HepG2 (cell line): ENCODE measurements around the gene OSCP1. TPM values are rescaled to one million over a fixed set of nuclear protein-coding genes. Genes with fewer than 3 reads are reported as not detected.
A peak's percentile ranks its signal among the peaks of the same experiment; 100 is the strongest.

ENCODE experiments used
- ARNT2 ChIP-seq: sonication (generic); formaldehyde crosslinking; IDR thresholded peaks from 2 replicates; pipeline ENCODE4 v1.8.0; 2022; ENCODE audit warnings: mild to moderate bottlenecking, low read depth, missing genetic modification reagents, moderate library complexity
- ARNTL ChIP-seq: sonication (generic); formaldehyde crosslinking; IDR thresholded peaks from 2 replicates; pipeline ENCODE4 v1.4.0; 2020; ENCODE audit warnings: mild to moderate bottlenecking, missing genetic modification reagents
- GPN1 ChIP-seq: sonication (generic); formaldehyde crosslinking; IDR thresholded peaks from 2 replicates; pipeline ENCODE4 v1.5.1; 2020; ENCODE audit warnings: missing genetic modification reagents, borderline replicate concordance
- HDAC1 ChIP-seq: sonication (generic); formaldehyde crosslinking; IDR thresholded peaks from 2 replicates; pipeline ENCODE4 v1.5.1; 2020; ENCODE audit warnings: mild to moderate bottlenecking, missing genetic modification reagents
- HDAC6 ChIP-seq: fragments of 200-600 bp; sonication (generic); IDR thresholded peaks from 2 replicates; pipeline ENCODE4 v1.7.0; 2017; ENCODE audit warnings: mild to moderate bottlenecking, antibody characterized with exemption, low read length, low read depth
- HNRNPK ChIP-seq: fragments of 200-400 bp; formaldehyde crosslinking; IDR thresholded peaks from 2 replicates; pipeline ENCODE4 v1.6.1; 2018; ENCODE audit warnings: low read length, low read depth, moderate library complexity, mild to moderate bottlenecking; ENCODE audit not compliant: poor library complexity, severe bottlenecking
- JDP2 ChIP-seq: sonication (generic); formaldehyde crosslinking; IDR thresholded peaks from 2 replicates; pipeline ENCODE4 v1.8.1; 2022; ENCODE audit warnings: missing genetic modification reagents, borderline replicate concordance
- KAT8 ChIP-seq: IDR thresholded peaks from 2 replicates; pipeline ENCODE4 v1.6.1; 2016; ENCODE audit warnings: missing genetic modification reagents, missing compliant biosample characterization
- MXI1 ChIP-seq: IDR thresholded peaks from 3 replicates; pipeline ENCODE4 v1.6.1; 2012; ENCODE audit warnings: low read depth, low read length, inconsistent platforms, borderline replicate concordance
- NFIC ChIP-seq: IDR thresholded peaks from 2 replicates; pipeline ENCODE4 v1.6.1; 2012; ENCODE audit warnings: mild to moderate bottlenecking, low read length, inconsistent platforms
- PAF1 ChIP-seq: IDR thresholded peaks from 2 replicates; pipeline ENCODE4 v1.6.1; 2016; ENCODE audit warnings: missing genetic modification reagents, missing compliant biosample characterization
- RARA ChIP-seq: IDR thresholded peaks from 2 replicates; pipeline ENCODE4 v1.6.1; 2016; ENCODE audit warnings: missing genetic modification reagents, missing compliant biosample characterization
- RNF2 ChIP-seq: fragments of 450-650 bp; conservative IDR thresholded peaks from 2 replicates; pipeline ENCODE4 v1.6.1; 2016; ENCODE audit warnings: low read depth
- TEF ChIP-seq: sonication (generic); formaldehyde crosslinking; IDR thresholded peaks from 2 replicates; pipeline ENCODE4 v1.5.0; 2020; ENCODE audit warnings: missing genetic modification reagents
- TP53 ChIP-seq: sonication (generic); formaldehyde crosslinking; conservative IDR thresholded peaks from 2 replicates; pipeline ENCODE4 v1.4.0; 2020; ENCODE audit warnings: missing genetic modification reagents
- ZBTB33 ChIP-seq: sonication (generic); formaldehyde crosslinking; IDR thresholded peaks from 2 replicates; pipeline ENCODE4 v1.4.0; 2020; ENCODE audit warnings: missing genetic modification reagents
- ZBTB7B ChIP-seq: sonication (generic); formaldehyde crosslinking; IDR thresholded peaks from 2 replicates; pipeline ENCODE4 v1.4.0; 2020; ENCODE audit warnings: missing genetic modification reagents
- ZNF143 ChIP-seq: sonication (generic); formaldehyde crosslinking; IDR thresholded peaks from 2 replicates; pipeline ENCODE4 v1.4.0; 2020; ENCODE audit warnings: missing genetic modification reagents
- ZNF275 ChIP-seq: sonication (generic); formaldehyde crosslinking; IDR thresholded peaks from 2 replicates; pipeline ENCODE4 v1.8.0; 2022; ENCODE audit warnings: missing genetic modification reagents, mild to moderate bottlenecking, inconsistent platforms, borderline replicate concordance
- ZNF30 ChIP-seq: sonication (generic); formaldehyde crosslinking; IDR thresholded peaks from 2 replicates; pipeline ENCODE4 v1.5.0; 2020; ENCODE audit warnings: mild to moderate bottlenecking, missing genetic modification reagents
- ZNF331 ChIP-seq: sonication (generic); formaldehyde crosslinking; IDR thresholded peaks from 2 replicates; pipeline ENCODE4 v1.4.0; 2020; ENCODE audit warnings: missing genetic modification reagents
- ZNF350 ChIP-seq: sonication (generic); formaldehyde crosslinking; IDR thresholded peaks from 2 replicates; pipeline ENCODE4 v1.4.0; 2020; ENCODE audit warnings: mild to moderate bottlenecking, low read depth, missing genetic modification reagents, borderline replicate concordance
- ZNF720 ChIP-seq: sonication (generic); formaldehyde crosslinking; IDR thresholded peaks from 2 replicates; pipeline ENCODE4 v1.4.0; 2020; ENCODE audit warnings: missing genetic modification reagents
- ZNF891 ChIP-seq: sonication (generic); formaldehyde crosslinking; IDR thresholded peaks from 2 replicates; pipeline ENCODE4 v1.5.0; 2020; ENCODE audit warnings: mild to moderate bottlenecking, missing genetic modification reagents
- polyA plus RNA-seq, 8 experiments: library from polyadenylated mRNA; depleted of rRNA in 3 of 8; stranded (reverse) in 7 of 8; unstranded in 1 of 8; fragments of >200 nt; fragmentation: Illumina TruSeq in 4 of 8; extraction: Trizol in 4 of 8; gene quantifications; 2 replicates each; pipeline versions ENCODE4 v1.2.1 to v1.2.3, GENCODE V29; 2011 to 2016; ENCODE audit warnings: low read depth in 4 of 8, missing spikeins in 1 of 8, mixed read lengths in 1 of 8; ENCODE audit not compliant: insufficient read depth in 1 of 8
- total RNA-seq, 5 experiments: library from RNA; depleted of rRNA; stranded (reverse); fragments of >200 nt; fragmentation: Illumina TruSeq; extraction: Trizol; gene quantifications; 2 replicates each; pipeline ENCODE4 v1.2.3, GENCODE V29; 2016; ENCODE audit warnings: low read depth in 1 of 5

The OSCP1 gene
- total and polyA plus RNA-seq, 2 of the 13 experiments (the other 11 are each of a cell fraction or from before 2014, with no cell fraction given) = 0.60 to 0.84 TPM

GRCh38 chr1:36463803-36464604 is 13.8 kb upstream of the OSCP1 start, which contains the start of gene MRPS15 (continued):
- TF ChIP-seq ZNF720 (CRISPR knock-in tag) (peak; percentile 73; the same call in 1 of the 2 replicates), ZNF143 (CRISPR knock-in tag) (peak; percentile 68), NFIC (peak; percentile 20; the same call in 1 of the 2 replicates), GPN1 (no peak), TP53 (peak; percentile 21; the same call in 1 of the 2 replicates), PAF1 (no peak), RARA (peak; percentile 63; the same call in 1 of the 2 replicates), JDP2 (peak; percentile 46; the same call in 1 of the 2 replicates), HNRNPK (no peak), HDAC6 (no peak), ZNF30 (CRISPR knock-in tag) (no peak), KAT8 (CRISPR knock-in tag) (peak; percentile 97), ARNTL (CRISPR knock-in tag) (peak; percentile 37; the same call in 1 of the 2 replicates), MXI1 (peak; percentile 97), HDAC1 (CRISPR knock-in tag) (peak; percentile 96), ARNT2 (CRISPR knock-in tag) (peak; percentile 93), ZNF275 (CRISPR knock-in tag) (no peak), ZNF350 (CRISPR knock-in tag) (peak; percentile 97), ZBTB7B (CRISPR knock-in tag) (peak; percentile 74; the same call in 1 of the 2 replicates), ZNF331 (CRISPR knock-in tag) (peak; percentile 89), RNF2 (no peak; the same call in none of the 2 replicates), TEF (CRISPR knock-in tag) (peak; percentile 21; the same call in 1 of the 2 replicates), ZBTB33 (CRISPR knock-in tag) (peak; percentile 74), ZNF891 (CRISPR knock-in tag) (peak; percentile 39; the same call in 1 of the 2 replicates)
